GM19025 (cell line): ENCODE data around the gene VSX1.
A peak's percentile ranks its signal among the peaks of the same experiment; 100 is the strongest.

Source experiments
- ATAC-seq: cut with Tn5 transposase; IDR thresholded peaks from one replicate; pipeline ENCODE4 v1.9.1; 2021; ENCODE audit warnings: mild to moderate bottlenecking, low read depth, moderate library complexity; ENCODE audit not compliant: unreplicated experiment

VSX1 gene

DNA sequence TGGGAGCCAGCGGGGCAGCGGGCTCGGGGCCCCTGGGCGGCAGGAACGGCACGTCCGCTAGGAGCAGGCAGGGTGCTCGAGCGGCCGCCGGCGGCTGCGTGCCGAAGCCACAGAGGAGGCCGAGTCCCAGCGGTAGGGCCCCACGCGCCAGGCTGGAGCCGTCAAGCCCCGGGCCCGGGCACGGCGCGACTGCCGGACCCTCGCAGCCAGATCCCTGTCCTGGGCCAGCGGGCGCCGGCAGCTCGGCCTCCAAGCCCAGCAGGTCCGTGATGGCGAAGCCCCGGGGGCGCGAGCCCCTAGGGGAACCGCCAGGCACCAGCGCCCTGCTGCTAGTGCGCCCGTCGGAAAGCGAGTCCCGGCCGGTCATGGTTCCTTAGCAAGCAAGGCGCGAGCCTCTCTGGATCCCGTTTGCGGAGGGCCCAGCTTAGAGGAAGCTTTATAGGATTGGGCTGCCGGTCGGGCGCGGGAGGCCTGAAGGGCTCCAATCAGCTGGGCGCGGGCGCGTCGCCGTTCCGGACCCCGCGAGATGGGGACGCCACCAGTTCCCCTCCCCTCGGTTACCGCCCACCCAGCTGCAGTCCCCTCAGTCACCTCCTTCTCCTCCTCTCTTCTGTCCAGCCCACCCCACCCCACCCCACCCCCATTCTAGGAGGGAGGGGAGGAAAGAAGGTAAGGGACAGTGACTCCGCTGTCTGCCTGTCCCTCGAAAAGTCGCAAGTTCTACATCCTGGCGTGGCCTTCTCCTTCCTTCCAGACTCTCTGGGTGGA lies at the start of gene VSX1:
Gene VSX1 (minus strand): TSS at position 412 of the 768 bp plus-strand sequence. CDS start 45 bp downstream, at position 367.
- ATAC-seq = no peak

DNA sequence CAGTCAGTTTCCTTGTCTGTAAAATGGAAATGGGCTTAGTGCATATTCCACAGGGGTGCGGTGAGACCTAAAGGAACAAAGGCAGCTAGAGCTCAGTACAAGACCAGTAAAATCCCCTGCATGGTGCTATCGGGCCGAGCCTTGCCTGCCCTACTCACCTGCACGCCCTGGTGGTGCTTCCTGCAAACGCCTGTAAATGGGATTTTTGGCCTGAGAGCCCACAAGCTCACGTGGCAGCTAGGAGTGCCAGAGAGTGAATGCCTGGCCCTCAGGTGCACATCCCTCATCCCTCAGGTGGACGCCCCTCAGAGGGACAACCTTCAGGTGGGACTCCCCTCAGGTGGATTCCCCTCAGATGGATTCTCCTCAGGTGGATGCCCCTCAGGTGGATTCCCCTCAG lies 48.0 kb upstream of the VSX1 start:
- ATAC-seq = no peak

DNA sequence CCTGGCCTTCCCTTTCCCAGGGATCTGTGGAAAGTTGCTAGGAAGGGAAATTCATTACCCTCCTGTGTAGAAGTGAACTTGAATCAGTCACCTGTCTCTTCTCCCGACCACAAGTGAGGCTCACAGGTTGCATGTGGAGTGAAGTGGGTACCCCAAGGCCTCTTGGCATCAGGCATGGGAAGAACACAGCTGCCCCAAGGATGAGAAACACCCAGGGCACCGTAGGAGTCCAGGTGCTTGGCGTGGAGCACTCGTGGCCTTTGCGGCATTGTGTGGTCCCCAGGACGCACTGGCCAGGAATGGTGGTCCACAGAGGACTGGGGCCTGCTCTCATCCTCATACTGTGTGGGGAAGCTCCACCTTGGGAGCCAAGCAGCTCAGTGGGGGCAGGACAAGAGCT lies 47.5 kb upstream of the VSX1 start:
- no peak for ATAC-seq

DNA sequence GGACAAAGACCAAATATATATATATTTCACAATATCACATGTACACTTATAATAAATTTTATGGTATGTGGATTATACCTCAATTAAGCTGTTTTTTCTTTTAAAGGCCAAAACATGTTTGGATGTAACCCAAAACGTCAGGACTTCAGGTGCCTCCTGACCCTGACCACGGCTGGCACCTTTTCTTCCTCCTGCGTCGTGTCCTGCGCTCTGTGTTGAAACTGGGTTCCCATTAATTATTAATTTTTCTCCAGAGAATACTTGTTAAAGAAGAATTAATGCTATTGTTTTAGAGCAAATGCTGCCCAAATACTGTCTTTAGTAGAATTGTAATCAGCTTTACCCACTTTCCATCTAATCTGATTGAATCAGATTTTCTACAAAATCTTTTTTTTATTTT lies 46.7 kb upstream of the VSX1 start:
- ATAC-seq = no peak

DNA sequence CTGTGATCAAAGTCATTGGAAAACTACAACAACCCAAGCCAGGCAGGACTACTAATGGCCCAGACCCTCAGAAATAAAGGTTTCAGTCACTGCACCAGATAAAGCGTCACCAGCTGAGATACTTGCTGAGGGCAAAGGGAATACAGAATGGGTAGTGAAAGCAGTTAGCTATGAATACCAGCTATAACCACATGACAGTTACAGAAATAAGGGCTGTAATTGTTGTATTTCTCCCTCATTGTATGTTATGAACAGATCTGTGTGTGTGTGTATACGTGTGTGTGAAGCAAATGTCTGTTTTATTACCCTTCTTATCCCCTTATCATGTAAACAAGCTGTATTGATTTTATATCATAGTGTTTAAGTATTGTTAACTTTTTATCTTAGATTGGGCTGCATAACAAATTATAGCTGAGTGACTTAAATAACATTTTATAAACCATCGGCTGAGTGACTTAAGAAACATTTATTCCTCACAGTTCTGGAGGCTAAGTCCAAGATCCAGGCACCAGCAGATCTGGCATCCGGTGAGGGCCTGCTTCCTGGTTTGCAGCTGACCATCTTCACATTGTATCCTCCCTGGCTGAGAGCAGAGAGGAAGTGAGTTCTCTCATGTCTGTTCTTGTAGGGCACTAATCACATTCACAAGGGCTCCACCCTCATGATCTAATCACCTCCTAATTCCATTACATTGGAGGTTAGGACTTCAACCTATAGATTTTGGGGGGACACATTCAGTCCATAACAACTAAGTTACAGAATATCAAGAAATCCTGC lies 46.0 kb upstream of the VSX1 start:
- ATAC-seq = no peak

DNA sequence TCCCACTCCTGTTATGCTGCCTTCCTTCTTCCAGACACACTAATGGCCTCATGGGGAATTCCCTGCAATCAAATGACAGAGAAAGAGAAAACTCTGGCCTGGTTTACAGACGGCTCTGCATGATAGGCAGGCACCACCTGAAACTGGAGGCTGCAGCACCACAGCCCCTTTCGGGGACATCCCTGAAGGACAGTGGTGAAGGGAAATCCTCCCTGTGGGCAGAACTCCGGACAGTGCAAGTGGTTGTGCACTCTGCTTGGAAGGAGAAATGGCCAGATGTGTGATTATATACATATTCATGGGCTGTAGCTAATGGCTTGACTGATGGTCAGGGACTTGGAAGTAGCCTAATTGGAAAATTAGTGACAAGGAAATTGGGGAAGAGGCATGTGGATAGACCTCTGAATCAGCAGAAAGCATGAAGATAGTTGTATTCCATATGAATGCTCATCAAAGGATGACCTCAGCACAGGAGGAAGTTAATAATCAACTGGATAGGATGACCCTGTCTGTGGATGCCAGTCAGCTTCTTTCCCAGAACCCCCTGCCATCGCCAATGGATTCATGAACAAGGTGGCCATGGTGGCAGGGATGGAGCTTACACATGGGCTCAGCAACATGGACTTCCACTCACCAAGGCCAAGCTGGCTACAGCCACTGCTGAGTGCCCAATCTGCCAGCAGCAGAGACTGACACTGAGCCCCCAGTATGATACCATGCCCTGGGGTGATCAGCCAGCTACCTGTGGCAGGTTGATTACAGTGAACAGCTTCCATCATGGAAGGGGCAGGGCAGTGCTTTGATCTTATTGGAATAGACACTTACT lies 44.5 kb upstream of the VSX1 start:
- ATAC-seq = no peak

DNA sequence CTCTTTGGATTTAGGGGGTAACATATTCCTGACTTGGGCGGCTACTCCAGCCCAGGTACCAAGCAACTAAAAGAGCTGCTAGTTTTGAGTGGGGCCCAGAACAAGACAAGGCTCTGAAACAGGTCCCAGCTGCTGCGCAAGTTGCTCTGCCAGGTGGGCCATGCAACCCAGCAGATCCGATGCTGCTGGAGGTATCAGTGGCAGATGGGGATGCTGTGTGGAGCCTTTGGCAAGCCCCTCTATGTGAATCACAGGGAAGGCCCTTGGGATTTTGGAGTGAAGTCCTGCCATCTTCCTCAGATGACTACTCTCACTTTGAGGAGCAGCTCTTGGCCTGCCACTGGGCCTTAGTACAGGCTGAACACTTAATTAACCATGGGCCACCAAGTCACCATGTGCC lies 43.7 kb upstream of the VSX1 start:
- no peak for ATAC-seq

DNA sequence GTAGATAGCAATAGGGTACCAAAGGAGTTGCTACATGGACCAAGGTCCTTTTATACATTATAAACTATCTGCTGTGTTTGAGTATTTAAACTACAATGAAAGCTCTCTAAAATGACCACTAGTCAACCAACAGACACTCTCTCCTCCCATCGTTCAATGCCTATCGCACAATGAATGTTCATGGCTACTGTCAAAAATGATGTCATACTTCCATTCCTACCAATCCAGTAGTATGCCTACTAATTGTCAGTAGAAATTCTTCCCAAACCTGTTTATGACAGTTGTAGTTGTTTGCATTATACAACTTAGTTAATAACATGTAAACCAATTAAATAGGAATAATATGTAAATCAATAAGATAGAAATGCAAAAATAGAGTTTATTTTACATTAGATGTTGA lies 39.0 kb upstream of the VSX1 start:
- no peak for ATAC-seq

DNA sequence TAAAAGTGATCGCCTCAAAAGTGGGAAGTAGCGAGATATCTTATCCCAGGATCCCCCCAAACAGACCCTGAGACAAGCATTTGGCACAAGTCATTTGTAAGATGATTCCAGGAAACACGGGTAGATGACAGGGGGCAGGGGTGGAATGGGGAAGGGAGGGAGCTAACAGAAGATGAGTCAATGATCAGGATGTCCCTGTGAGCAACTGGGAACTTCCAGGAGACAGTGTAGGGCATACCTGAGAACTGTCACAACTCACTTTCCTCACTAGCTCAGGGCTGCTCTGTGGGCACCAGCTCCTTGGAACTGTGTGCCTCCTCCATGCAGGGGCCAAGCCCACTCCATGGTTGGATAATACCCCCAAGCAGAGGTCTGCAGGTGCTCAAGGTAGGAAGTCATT lies 38.5 kb upstream of the VSX1 start:
- no peak for ATAC-seq

DNA sequence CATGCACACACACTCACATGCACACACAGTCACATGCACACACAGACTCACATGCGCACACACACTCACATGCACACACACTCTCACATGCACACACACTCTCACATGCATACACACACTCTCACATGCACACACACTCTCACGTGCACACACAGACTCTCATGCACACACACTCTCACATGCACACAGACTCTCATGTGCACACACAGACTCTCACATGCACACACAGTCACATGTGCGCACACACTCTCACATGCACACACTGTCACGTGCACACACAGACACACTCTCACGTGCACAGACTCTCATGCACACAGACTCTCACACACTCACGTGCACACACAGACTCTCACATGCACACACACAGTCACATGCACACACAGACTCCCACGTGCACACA lies 36.6 kb upstream of the VSX1 start:
- no peak for ATAC-seq

DNA sequence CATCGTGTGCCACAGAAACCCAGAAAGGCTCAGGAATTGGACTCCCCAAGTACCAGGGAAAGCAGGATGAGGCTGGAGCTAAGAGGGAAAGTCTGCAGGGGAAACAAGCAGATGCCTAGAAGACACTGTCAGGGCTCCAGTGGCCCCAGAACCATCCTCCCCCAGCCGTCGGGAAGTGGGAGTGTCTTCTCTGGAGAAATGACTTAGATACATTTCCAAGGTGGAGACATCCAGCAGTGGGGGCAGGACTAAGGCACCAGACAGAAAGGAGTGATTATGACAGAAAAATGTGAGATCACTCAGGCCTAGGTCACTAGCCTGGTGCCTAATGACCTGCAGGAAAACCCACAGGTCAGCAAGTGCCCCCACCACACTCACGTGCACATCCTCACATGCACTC lies 36.0 kb upstream of the VSX1 start:
- no peak for ATAC-seq

DNA sequence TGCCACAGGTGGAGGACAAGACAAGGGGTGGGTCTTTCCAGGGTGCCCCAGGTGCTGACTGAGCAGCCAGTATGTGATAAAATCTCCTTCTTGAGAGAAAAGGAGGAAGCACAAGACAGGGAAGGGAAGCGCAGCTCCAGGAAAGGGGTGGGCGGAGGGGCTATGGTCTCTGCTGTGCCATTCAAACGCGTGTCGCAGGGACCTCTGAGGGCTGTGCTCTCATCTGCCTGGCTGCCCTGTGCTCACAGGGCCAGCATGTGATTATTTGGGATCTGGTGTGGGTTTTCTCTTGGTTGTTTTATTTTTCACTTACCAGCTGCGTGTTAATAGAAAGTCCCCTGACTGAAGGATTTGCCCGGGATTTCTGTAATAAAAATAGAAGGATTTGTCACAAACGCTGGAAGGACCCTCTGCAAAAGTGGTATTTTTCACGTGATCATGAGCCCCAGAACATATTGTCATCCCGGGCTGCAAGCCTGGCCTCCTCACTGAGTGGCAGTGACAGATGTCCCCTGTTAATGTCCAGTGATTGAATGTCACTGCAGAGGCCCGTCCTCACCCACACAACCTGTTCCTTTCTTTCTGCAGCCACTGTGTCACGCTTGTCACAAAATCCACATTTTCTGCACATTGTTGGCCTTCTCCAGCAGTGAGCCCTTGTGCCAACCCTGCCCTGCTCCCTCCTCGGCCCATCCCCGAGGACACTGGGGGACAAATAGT lies 35.0 kb upstream of the VSX1 start:
- ATAC-seq = no peak

DNA sequence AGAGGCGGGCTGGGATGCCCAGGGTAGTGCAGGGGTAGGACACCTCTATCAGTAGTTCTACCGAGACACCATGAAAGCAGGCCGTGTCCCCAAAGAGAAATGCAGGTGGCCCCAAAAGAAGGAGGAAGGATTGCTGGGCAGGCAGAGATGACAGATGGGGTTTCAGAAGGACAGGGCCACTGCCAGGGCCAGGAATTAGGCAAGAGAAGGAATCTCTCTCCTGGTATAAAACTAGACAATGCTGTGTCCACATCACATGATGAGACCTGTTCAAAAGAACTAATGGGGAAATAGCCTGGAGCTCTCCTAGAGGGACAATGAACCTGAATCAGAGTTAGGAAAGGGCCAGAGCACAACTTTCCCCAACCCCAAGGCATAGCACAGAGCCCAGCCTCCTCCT lies 21.6 kb upstream of the VSX1 start:
- no peak for ATAC-seq

DNA sequence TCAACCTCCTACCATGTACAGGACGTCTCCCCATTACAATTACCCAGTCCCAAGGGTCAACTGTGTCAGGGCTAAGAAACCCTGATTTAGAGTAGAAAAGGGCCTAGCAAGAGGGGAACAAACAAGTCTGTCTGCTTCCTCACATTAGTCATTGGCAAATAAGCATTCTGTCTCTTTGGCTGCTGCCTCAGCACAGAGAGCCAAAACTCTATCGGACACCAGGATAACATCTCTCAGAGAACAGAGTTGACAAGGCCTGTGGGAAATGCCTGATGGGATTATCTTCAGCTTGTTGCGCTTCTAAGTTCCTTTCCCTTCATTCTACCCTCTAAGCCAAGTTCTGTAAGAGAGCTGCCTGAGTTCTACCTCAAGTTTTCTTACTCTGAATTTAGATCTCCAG lies 19.0 kb upstream of the VSX1 start:
- no peak for ATAC-seq

DNA sequence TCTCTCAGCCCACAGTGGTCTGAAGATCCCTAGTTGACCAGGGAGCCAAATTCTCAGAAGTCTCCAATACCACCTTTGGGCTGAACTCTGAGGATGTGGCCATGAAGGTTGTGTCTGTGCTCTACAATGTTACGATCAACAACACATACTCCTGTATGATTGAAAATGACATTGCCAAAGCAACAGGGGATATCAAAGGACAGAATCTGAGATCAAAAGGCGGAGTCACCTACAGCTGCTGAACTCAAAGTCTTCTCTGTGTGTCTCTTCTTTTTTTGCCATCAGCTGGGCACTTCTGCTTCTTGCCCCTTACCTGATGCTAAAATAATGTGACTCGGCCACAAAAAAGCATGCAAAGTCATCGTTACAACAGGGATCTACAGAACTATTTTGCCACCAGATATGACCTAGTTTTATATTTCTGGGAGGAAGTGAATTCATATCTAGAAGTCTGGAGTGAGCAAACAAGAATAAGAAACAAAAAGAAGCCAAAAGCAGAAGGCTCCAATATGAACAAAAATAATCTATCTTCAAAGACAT lies 17.7 kb upstream of the VSX1 start:
- ATAC-seq = no peak

DNA sequence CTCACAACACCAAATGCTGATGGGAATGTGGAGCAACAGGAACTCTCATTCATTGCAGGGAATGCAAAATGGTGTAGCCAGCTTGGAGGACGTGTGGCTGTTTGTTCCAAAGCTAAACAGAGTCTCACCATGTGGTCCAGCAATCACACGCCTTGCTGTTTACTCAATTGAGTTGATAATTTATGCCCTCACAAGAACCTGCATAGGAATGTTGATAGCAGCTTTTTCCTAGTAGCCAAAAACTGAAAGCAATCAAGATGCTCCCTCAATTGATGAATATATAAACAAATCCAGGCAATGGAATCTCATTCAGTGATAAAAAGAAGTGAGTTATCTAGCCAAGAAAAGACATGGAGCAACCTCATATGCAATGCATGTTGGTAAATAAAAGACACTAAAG lies 15.6 kb upstream of the VSX1 start:
- ATAC-seq = no peak

DNA sequence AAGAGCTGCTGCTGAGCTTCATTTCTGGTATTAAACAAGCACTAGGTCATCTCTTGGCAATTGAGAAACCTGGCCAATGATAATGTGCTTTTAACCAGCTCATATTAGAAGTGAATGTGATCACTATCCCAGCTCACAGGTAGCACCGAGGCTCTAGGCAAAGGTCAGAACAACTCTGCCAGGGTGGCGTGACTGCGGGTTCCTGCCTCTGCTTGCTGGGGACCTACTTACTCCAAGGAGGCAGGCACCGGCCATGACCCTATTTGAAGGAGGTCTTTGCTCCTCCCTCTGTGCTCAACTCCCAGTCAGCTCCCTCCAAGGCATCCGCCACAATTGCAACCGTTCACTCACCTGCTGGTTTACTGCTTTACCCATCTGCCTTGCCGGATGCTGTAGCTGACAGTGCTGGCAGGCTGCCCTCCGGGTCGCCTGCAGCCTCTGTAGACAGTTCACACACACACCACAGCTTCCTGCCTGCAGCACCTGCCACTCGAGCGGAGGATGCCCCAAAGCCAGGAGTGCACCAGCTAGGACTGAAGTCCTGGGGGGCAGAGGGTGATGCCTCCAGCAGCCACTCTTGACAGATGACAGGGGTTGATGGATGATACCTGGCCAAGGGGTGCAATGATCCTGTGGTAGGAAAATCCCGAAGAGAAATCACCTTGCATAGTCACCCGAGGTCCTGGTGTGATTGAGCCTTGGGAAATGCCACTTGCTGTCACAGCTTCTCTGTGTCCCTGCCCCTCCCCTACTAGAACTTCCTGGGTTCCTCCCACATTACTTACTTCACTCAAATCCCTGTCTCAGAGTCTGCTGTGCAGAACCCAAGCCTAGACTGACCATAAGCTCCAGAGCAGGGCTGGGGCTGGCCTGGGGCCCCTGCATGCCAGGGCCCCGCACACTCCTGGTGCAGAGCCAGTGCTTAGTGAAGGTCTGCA lies 8.8 kb upstream of the VSX1 start:
- ATAC-seq = peak; percentile 87

DNA sequence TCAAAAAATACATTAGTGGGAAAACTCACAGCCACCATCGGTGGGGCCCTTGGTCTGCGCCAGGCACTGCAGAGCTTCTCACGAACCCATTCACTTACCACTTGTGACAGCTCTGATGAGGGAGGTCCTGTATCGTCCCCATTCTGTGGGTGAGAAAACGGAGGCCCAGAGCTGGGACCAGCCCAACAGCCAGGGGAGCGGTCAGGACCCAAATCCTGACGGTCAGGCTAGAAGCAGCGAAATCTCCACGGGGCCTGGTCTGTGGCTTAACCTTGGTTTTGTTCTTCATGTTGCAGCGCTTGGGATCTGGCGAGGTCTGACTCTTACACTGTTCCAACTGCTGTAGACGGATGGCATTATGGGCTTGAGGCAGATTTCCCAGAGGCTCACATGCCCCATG lies 7.7 kb upstream of the VSX1 start:
- no peak for ATAC-seq

DNA sequence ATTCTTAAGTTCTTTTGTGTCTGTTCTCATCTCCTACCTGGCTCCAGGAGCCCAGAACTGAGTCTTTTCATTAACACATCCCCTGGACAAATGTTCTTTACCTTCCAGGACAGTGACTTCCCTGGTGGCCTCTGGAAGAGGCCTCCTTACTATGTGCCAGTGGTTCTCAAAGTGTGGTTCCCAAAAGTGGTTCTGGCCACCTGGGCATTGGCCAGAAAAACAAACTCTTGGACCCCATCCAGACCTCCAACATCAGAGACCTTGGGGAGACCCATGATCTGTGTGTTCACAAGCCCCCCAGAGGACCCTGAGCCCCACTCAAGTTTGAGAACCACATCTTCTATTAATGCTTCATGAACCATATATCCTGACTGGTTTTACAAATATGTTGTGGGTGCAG lies 7.2 kb upstream of the VSX1 start:
- no peak for ATAC-seq
